Adrenal gland (tissue), 5 donors: ENCODE data around the gene XIRP2.

Experiments
- CTCF ChIP-seq, 6 experiments: fragments of 450-650 bp in 4 of 6; fragments of 200-600 bp in 2 of 6; sonication (generic) in 1 of 6; IDR thresholded peaks; 1 replicate in 5 of 6; 2 replicates in 1 of 6; pipeline versions ENCODE4 v1.5.1 to v1.8.0; 2016 to 2021; ENCODE audit warnings: antibody characterized with exemption in 6 of 6, mild to moderate bottlenecking in 2 of 6, moderate library complexity in 1 of 6
- POLR2A ChIP-seq, 2 donors: fragments of 450-650 bp; IDR thresholded peaks; one replicate each; pipeline ENCODE4 v1.6.1; 2017; ENCODE audit warnings: antibody characterized with exemption in 2 of 2, mild to moderate bottlenecking in 2 of 2, moderate library complexity in 1 of 2
- donor health status: DM: no; HTN: no; CAD: no.

- TF ChIP-seq CTCF (IDR thresholded peaks at IDR 0.05) (no peak), POLR2A (IDR thresholded peaks at IDR 0.05) (no peak)
Measured at GRCh38 chr2:167127135-167127534, 238.9 kb downstream of the XIRP2 start.
